GM12878 (cell line): ENCODE measurements around the gene AMZ2. TPM values are rescaled to one million over a fixed set of nuclear protein-coding genes. Genes with fewer than 3 reads are reported as not detected.

Experiments
- ATAC-seq: fragments of 200-7000 bp; cut with Tn5 transposase; 3 replicates; pipeline ENCODE4 v1.9.1; 2020; ENCODE audit warnings: mild to moderate bottlenecking, moderate library complexity
- BruUV-seq: library from RNA; stranded (reverse); fragments of 400-500 nt; replicated peaks from 2 replicates; lab custom pipeline; 2021; lab: Mats Ljungman, UMichigan
- CTCF ChIA-PET: fragments of 300-600 bp; sonication (Branson Sonifier 250); formaldehyde crosslinking; extraction: SDS; loops from one replicate; lab custom pipeline; 2021; ENCODE audit warnings: inconsistent platforms; lab: Yijun Ruan, JAX
- POLR2A ChIA-PET: fragments of 350-600 bp; formaldehyde crosslinking; extraction: SDS; loops from one replicate; lab custom pipeline; 2021; ENCODE audit warnings: inconsistent platforms; lab: Charles Lee
- RAD21 ChIA-PET: fragments of 300-600 bp; sonication (Branson Sonifier 250); formaldehyde crosslinking; loops from one replicate; lab custom pipeline; 2023; ENCODE audit warnings: antibody characterized with exemption; ENCODE audit not compliant: unreplicated experiment; lab: Charles Lee
- SMC1A ChIA-PET: fragments of 300-600 bp; sonication (Branson Sonifier 250); formaldehyde crosslinking; loops from one replicate; lab custom pipeline; 2023; ENCODE audit not compliant: unreplicated experiment, uncharacterized antibody; lab: Charles Lee
- DNase-seq: peaks from one replicate; pipeline ENCODE4 v3.0.0-alpha.2; 2011; ENCODE audit warnings: low read depth, low spot score
- FAIRE-seq: peaks from 3 replicates; lab custom pipeline; 2011; peaks lifted over from hg19 to GRCh38; lab: Jason Lieb, UNC
- H2AFZ ChIP-seq: 2 replicates; pipeline ENCODE4 v1.6.0; 2011; ENCODE audit warnings: low read depth, low read length, control low read depth; ENCODE audit not compliant: control insufficient read depth
- H3K27ac ChIP-seq: 2 replicates; pipeline ENCODE4 v1.5.1; 2011; ENCODE audit warnings: control low read depth; ENCODE audit not compliant: control insufficient read depth, insufficient read depth
- H3K27me3 ChIP-seq, 2 experiments: replicated peaks in 1 of 2; 2 replicates each; pipeline versions ENCODE4 v1.6.0 to v1.6.1; 2011; ENCODE audit warnings: low read length in 1 of 2; ENCODE audit not compliant: control insufficient read depth in 2 of 2, insufficient read depth in 2 of 2
- H3K36me3 ChIP-seq, 2 experiments: 2 replicates each; pipeline ENCODE4 v1.5.1; 2011; ENCODE audit warnings: low read length in 1 of 2; ENCODE audit not compliant: control insufficient read depth in 2 of 2, insufficient read depth in 2 of 2
- H3K4me1 ChIP-seq: 2 replicates; pipeline ENCODE4 v1.6.1; 2011; ENCODE audit warnings: mild to moderate bottlenecking, low read length, moderate library complexity, mixed read lengths; ENCODE audit not compliant: control insufficient read depth, insufficient read depth
- H3K4me2 ChIP-seq: 2 replicates; pipeline ENCODE4 v1.6.0; 2011; ENCODE audit warnings: control low read depth; ENCODE audit not compliant: control insufficient read depth, insufficient read depth
- H3K4me3 ChIP-seq: fragments of 200-600 bp; sonication (generic); 2 replicates; pipeline ENCODE4 v1.5.1; 2016
- H3K79me2 ChIP-seq: 2 replicates; pipeline ENCODE4 v1.6.0; 2011; ENCODE audit warnings: low read length; ENCODE audit not compliant: control insufficient read depth, insufficient read depth
- H3K9ac ChIP-seq: 2 replicates; pipeline ENCODE4 v1.8.0; 2011; ENCODE audit warnings: low read length, control low read depth, mixed read lengths; ENCODE audit not compliant: control insufficient read depth, insufficient read depth
- H3K9me3 ChIP-seq: replicated peaks from 3 replicates; pipeline ENCODE4 v1.5.1; 2011; ENCODE audit warnings: mild to moderate bottlenecking, low read length; ENCODE audit not compliant: control insufficient read depth, insufficient read depth
- H4K20me1 ChIP-seq: 2 replicates; pipeline ENCODE4 v1.6.0; 2011; ENCODE audit not compliant: control insufficient read depth, insufficient read depth
- BCL11A ChIP-seq: IDR thresholded peaks from 2 replicates; pipeline ENCODE4 v1.6.1; 2011; ENCODE audit warnings: low read depth, low read length
- BRCA1 ChIP-seq: IDR thresholded peaks from 2 replicates; pipeline ENCODE4 v1.6.1; 2011; ENCODE audit warnings: low read depth, low read length, improper control_type of control experiment
- CEBPB ChIP-seq, 2 experiments: fragments of 150-350 bp in 1 of 2; IDR thresholded peaks; 2 replicates each; pipeline ENCODE4 v1.6.1; 2012 to 2014; ENCODE audit warnings: low read depth in 2 of 2, low read length in 2 of 2, borderline replicate concordance in 1 of 2, inconsistent platforms in 1 of 2
- EED ChIP-seq: sonication (generic); IDR thresholded peaks from 2 replicates; pipeline ENCODE4 v1.6.1; 2016; ENCODE audit warnings: antibody characterized with exemption, low read depth
- ESRRA ChIP-seq: IDR thresholded peaks from 2 replicates; pipeline ENCODE4 v1.6.1; 2012; ENCODE audit warnings: mild to moderate bottlenecking, low read length, improper control_type of control experiment
- ETV6 ChIP-seq, 2 experiments: fragments of 450-650 bp in 1 of 2; IDR thresholded peaks in 1 of 2; conservative IDR thresholded peaks in 1 of 2; 2 replicates each; pipeline ENCODE4 v1.6.1; 2014; ENCODE audit warnings: antibody characterized with exemption in 1 of 2, borderline replicate concordance in 1 of 2, low read depth in 1 of 2, mild to moderate bottlenecking in 1 of 2, moderate library complexity in 1 of 2
- IRF4 ChIP-seq: IDR thresholded peaks from 2 replicates; pipeline ENCODE4 v1.6.1; 2011; ENCODE audit warnings: low read depth, low read length
- MAX ChIP-seq: IDR thresholded peaks from 2 replicates; pipeline ENCODE4 v1.6.1; 2012; ENCODE audit warnings: low read depth, low read length, improper control_type of control experiment
- MYC ChIP-seq: IDR thresholded peaks from 2 replicates; pipeline ENCODE4 v1.6.1; 2011; ENCODE audit warnings: mild to moderate bottlenecking, low read length, moderate library complexity, inconsistent platforms; ENCODE audit not compliant: insufficient read depth, insufficient replicate concordance, insufficient read length, severe bottlenecking
- RB1 ChIP-seq: fragments of 450-650 bp; formaldehyde crosslinking; IDR thresholded peaks from 2 replicates; pipeline ENCODE4 v1.6.1; 2017; ENCODE audit warnings: mild to moderate bottlenecking, borderline replicate concordance
- RBBP5 ChIP-seq: fragments of 200-600 bp; sonication (generic); conservative IDR thresholded peaks from 2 replicates; pipeline ENCODE4 v1.6.1; 2016
- RCOR1 ChIP-seq: conservative IDR thresholded peaks from 2 replicates; pipeline ENCODE4 v1.6.1; 2012; ENCODE audit warnings: low read depth, low read length, improper control_type of control experiment
- STAT3 ChIP-seq: IDR thresholded peaks from 2 replicates; pipeline ENCODE4 v1.6.1; 2011; ENCODE audit warnings: low read depth, low read length, improper control_type of control experiment
- SUPT20H ChIP-seq: IDR thresholded peaks from 2 replicates; pipeline ENCODE4 v1.6.1; 2011; ENCODE audit warnings: low read depth, mild to moderate bottlenecking, low read length, moderate library complexity, borderline replicate concordance; ENCODE audit not compliant: control insufficient read depth
- SUZ12 ChIP-seq: fragments of 200-600 bp; sonication (generic); IDR thresholded peaks from one replicate; pipeline ENCODE4 v1.6.1; 2018; ENCODE audit warnings: antibody characterized with exemption, mild to moderate bottlenecking; ENCODE audit not compliant: unreplicated experiment
- TCF3 ChIP-seq: IDR thresholded peaks from 2 replicates; pipeline ENCODE4 v1.6.1; 2012; ENCODE audit warnings: low read depth, mild to moderate bottlenecking, low read length, borderline replicate concordance; ENCODE audit not compliant: insufficient read depth
- WGBS: methylation state at CpG from one replicate; pipeline ENCODE4 v1.1.6; 2016; ENCODE audit warnings: low lambda C conversion rate; ENCODE audit not compliant: insufficient replicate concordance, insufficient coverage; ENCODE audit errors: missing lambda C conversion rate; 5-methylcytosine and 5-hydroxymethylcytosine counted together
- in situ Hi-C: fragments of 300-500 bp; cut with MboI; formaldehyde crosslinking; loops from 9 replicates; pipeline ENCODE4 v1.14.3; 2018; ENCODE audit warnings: mixed read lengths
- intact Hi-C: fragments of 100-400 bp; cut with micrococcal nuclease; formaldehyde crosslinking; loops from one replicate; pipeline ENCODE4 v1.14.2; 2022; ENCODE audit not compliant: unreplicated experiment
- polyA plus RNA-seq, 11 experiments: library from polyadenylated mRNA; depleted of rRNA in 4 of 11; unstranded in 6 of 11; stranded (reverse) in 5 of 11; fragments of >200 nt; fragmentation: Nextera tagmentation in 4 of 11; fragmentation: Illumina TruSeq in 1 of 11; extraction: Ambion mirVana in 4 of 11; extraction: Trizol in 1 of 11; gene quantifications; 1 replicate in 1 of 11; 2 replicates in 10 of 11; pipeline versions ENCODE4 v1.2.1 to v1.2.3, GENCODE V29; 2011 to 2016; ENCODE audit warnings: inconsistent platforms in 2 of 11, missing spikeins in 2 of 11, low read depth in 1 of 11
- total RNA-seq, 4 experiments: library from RNA; depleted of rRNA in 3 of 4; stranded (reverse); fragments of >200 nt in 3 of 4; fragmentation: Illumina TruSeq in 1 of 4; extraction: Trizol in 1 of 4; gene quantifications; 2 replicates each; pipeline versions ENCODE4 v1.2.1 to v1.2.3, GENCODE V29; 2013 to 2021
- TF ChIP-seq, protein P1 (sequence below): fragments of 450-650 bp; IDR thresholded peaks from 2 replicates; pipeline ENCODE4 v1.6.1; 2016; ENCODE audit warnings: mild to moderate bottlenecking
- TF ChIP-seq, protein P2 (sequence below): fragments of 450-650 bp; IDR thresholded peaks from 2 replicates; pipeline ENCODE4 v1.6.1; 2017; ENCODE audit warnings: mild to moderate bottlenecking, moderate library complexity

AMZ2 gene
- total and polyA plus RNA-seq, 10 of the 15 experiments (the other 5 are each of a cell fraction or from before 2014, with no cell fraction given): 79.1 to 189 (median 126) TPM

DNA sequence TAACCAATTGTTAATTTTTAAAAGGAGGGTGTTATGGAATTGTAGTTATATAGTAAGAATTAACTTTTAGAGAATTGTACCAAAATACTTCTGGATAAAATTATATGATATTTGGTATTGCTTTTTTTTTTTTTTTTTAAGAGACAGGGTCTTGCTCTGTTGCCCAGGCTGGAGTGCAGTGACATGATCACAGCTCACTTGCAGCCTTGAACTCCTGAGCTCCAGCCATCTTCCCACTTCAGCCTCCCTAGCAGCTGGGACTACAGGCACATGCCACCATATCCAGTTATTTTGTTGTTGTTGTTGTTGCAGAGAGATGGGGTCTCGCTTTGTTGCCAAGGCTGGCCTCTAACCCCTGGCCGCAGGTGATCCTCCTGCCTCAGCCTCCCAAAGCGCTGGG lies 52.0 kb downstream of the AMZ2 start:
- Histone ChIP-seq H3K27ac (no peak overlapping the region), H4K20me1 (no peaks in the 10 kb centered on the region), H3K4me2 (no peak overlapping the region), H2AFZ (no peak overlapping the region), H3K27me3 (no peaks in the 10 kb centered on the region), H3K36me3 (no peaks in the 10 kb centered on the region), H3K79me2 (no peaks in the 10 kb centered on the region), H3K9ac (no peak overlapping the region), H3K4me3 (no peak overlapping the region), H3K9me3 (no peaks in the 10 kb centered on the region), H3K4me1 (peaks cover 5% of the 10 kb centered on the region; the same call in 1 of the 2 replicates)
- BruUV-seq: no TSS peak
- ChIA-PET RAD21 (no interaction called here), SMC1A (interaction anchor here (0.7 to 1.5 kb wide), 3 partner anchors 22 to 161 kb away, joined by 3 read pairs; no protein-coding TSS in a partner anchor), CTCF (no interaction called here), POLR2A (no interaction called here)
- 94% methylated on average over 3 of the region's 3 CpGs for WGBS
- in situ Hi-C loops (no loop called here), intact Hi-C loops (no loop called here)
- TF ChIP-seq CEBPB (IDR thresholded peaks at IDR 0.05; ENCODE audit: borderline replicate concordance in 1 of 2, low read depth in 2 of 2, low read length in 2 of 2) (no peak), MYC (no peak), SUPT20H (no peak), STAT3 (no peak), RCOR1 (no peak), RBBP5 (no peak), BRCA1 (no peak), ESRRA (no peak), ETV6 (conservative IDR thresholded peaks at IDR 0.05 in 1 of 2, IDR thresholded peaks at IDR 0.05 in 1 of 2; ENCODE audit: borderline replicate concordance in 1 of 2, low read depth in 1 of 2) (no peak), IRF4 (no peak), SUZ12 (no peak), RB1 (no peak), TCF3 (no peak), BCL11A (no peak), EED (no peak), MAX (no peak)
- TF ChIP-seq, protein P1, sequence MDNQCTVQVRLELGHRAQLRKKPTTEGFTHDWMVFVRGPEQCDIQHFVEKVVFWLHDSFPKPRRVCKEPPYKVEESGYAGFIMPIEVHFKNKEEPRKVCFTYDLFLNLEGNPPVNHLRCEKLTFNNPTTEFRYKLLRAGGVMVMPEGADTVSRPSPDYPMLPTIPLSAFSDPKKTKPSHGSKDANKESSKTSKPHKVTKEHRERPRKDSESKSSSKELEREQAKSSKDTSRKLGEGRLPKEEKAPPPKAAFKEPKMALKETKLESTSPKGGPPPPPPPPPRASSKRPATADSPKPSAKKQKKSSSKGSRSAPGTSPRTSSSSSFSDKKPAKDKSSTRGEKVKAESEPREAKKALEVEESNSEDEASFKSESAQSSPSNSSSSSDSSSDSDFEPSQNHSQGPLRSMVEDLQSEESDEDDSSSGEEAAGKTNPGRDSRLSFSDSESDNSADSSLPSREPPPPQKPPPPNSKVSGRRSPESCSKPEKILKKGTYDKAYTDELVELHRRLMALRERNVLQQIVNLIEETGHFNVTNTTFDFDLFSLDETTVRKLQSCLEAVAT: no peak
- TF ChIP-seq, protein P2, sequence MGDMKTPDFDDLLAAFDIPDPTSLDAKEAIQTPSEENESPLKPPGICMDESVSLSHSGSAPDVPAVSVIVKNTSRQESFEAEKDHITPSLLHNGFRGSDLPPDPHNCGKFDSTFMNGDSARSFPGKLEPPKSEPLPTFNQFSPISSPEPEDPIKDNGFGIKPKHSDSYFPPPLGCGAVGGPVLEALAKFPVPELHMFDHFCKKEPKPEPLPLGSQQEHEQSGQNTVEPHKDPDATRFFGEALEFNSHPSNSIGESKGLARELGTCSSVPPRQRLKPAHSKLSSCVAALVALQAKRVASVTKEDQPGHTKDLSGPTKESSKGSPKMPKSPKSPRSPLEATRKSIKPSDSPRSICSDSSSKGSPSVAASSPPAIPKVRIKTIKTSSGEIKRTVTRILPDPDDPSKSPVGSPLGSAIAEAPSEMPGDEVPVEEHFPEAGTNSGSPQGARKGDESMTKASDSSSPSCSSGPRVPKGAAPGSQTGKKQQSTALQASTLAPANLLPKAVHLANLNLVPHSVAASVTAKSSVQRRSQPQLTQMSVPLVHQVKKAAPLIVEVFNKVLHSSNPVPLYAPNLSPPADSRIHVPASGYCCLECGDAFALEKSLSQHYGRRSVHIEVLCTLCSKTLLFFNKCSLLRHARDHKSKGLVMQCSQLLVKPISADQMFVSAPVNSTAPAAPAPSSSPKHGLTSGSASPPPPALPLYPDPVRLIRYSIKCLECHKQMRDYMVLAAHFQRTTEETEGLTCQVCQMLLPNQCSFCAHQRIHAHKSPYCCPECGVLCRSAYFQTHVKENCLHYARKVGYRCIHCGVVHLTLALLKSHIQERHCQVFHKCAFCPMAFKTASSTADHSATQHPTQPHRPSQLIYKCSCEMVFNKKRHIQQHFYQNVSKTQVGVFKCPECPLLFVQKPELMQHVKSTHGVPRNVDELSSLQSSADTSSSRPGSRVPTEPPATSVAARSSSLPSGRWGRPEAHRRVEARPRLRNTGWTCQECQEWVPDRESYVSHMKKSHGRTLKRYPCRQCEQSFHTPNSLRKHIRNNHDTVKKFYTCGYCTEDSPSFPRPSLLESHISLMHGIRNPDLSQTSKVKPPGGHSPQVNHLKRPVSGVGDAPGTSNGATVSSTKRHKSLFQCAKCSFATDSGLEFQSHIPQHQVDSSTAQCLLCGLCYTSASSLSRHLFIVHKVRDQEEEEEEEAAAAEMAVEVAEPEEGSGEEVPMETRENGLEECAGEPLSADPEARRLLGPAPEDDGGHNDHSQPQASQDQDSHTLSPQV: no peak
- ATAC-seq (no peak), DNase-seq (no peak), FAIRE-seq (no peak)
